H9 (cell line): ENCODE data around the gene CDC5L. TPM values are rescaled to one million over a fixed set of nuclear protein-coding genes. Genes with fewer than 3 reads are reported as not detected.

Source experiments
- DNase-seq: peaks from one replicate; pipeline ENCODE4 v3.0.0-alpha.2; 2017
- H2AFZ ChIP-seq: one replicate; pipeline ENCODE4 v1.6.1; 2013; ENCODE audit warnings: mild to moderate bottlenecking, low read length, control low read depth, moderate library complexity
- H2AK5ac ChIP-seq: 2 replicates; pipeline ENCODE4 v1.6.1; 2013; ENCODE audit warnings: low read length, control low read depth, mixed read lengths; ENCODE audit not compliant: insufficient read length
- H2BK120ac ChIP-seq: one replicate; pipeline ENCODE4 v1.6.1; 2013; ENCODE audit warnings: low read depth, mild to moderate bottlenecking, low read length, control low read depth, inconsistent platforms; ENCODE audit not compliant: poor library complexity, severe bottlenecking
- H2BK12ac ChIP-seq: 2 replicates; pipeline ENCODE4 v1.6.1; 2013; ENCODE audit warnings: low read length, control low read depth, mixed read lengths, low read depth; ENCODE audit not compliant: insufficient read length
- H2BK15ac ChIP-seq: 2 replicates; pipeline ENCODE4 v1.6.1; 2013; ENCODE audit warnings: low read depth, low read length, control low read depth
- H2BK20ac ChIP-seq: one replicate; pipeline ENCODE4 v1.6.1; 2013; ENCODE audit warnings: low read depth, mild to moderate bottlenecking, low read length, control low read depth, inconsistent platforms; ENCODE audit not compliant: poor library complexity, severe bottlenecking
- H2BK5ac ChIP-seq: 2 replicates; pipeline ENCODE4 v1.6.1; 2013; ENCODE audit warnings: low read length, control low read depth, mixed read lengths; ENCODE audit not compliant: insufficient read length
- H3K14ac ChIP-seq: 2 replicates; pipeline ENCODE4 v1.6.1; 2013; ENCODE audit warnings: low read length, control low read depth; ENCODE audit not compliant: insufficient read depth
- H3K18ac ChIP-seq: 2 replicates; pipeline ENCODE4 v1.6.1; 2013; ENCODE audit warnings: low read depth, mild to moderate bottlenecking, mixed read lengths, low read length, control low read depth; ENCODE audit not compliant: insufficient read length
- H3K23ac ChIP-seq: 2 replicates; pipeline ENCODE4 v1.6.1; 2013; ENCODE audit warnings: low read length, control low read depth, mixed read lengths, low read depth; ENCODE audit not compliant: insufficient read length
- H3K23me2 ChIP-seq: 2 replicates; pipeline ENCODE4 v1.6.1; 2013; ENCODE audit warnings: low read depth, mild to moderate bottlenecking, mixed read lengths, low read length, control low read depth; ENCODE audit not compliant: insufficient read length, poor library complexity, severe bottlenecking
- H3K27ac ChIP-seq: 2 replicates; pipeline ENCODE4 v1.5.1; 2013; ENCODE audit warnings: low read length, control low read depth, mixed read lengths, low read depth; ENCODE audit not compliant: insufficient read length
- H3K27me3 ChIP-seq: 2 replicates; pipeline ENCODE4 v1.6.1; 2013; ENCODE audit warnings: low read length, control low read depth, inconsistent platforms; ENCODE audit not compliant: insufficient read depth
- H3K4ac ChIP-seq: 2 replicates; pipeline ENCODE4 v1.6.1; 2013; ENCODE audit warnings: low read depth, mild to moderate bottlenecking, control low read depth, inconsistent platforms, low read length, moderate library complexity
- H3K4me1 ChIP-seq: 2 replicates; pipeline ENCODE4 v1.6.1; 2013; ENCODE audit warnings: low read length, control low read depth, inconsistent platforms; ENCODE audit not compliant: insufficient read depth
- H3K4me2 ChIP-seq: 2 replicates; pipeline ENCODE4 v1.6.1; 2013; ENCODE audit warnings: low read length, control low read depth, mixed read lengths; ENCODE audit not compliant: insufficient read length, insufficient read depth
- H3K56ac ChIP-seq: 2 replicates; pipeline ENCODE4 v1.6.1; 2013; ENCODE audit warnings: low read depth, mild to moderate bottlenecking, mixed read lengths, low read length, control low read depth; ENCODE audit not compliant: insufficient read length
- H3K79me1 ChIP-seq: 2 replicates; pipeline ENCODE4 v1.6.1; 2013; ENCODE audit warnings: low read depth, mild to moderate bottlenecking, moderate library complexity, low read length, control low read depth, inconsistent platforms; ENCODE audit not compliant: insufficient read depth, poor library complexity, severe bottlenecking
- H3K79me2 ChIP-seq: 2 replicates; pipeline ENCODE4 v1.6.1; 2013; ENCODE audit warnings: low read length, control low read depth, inconsistent platforms; ENCODE audit not compliant: insufficient read depth
- H3K9ac ChIP-seq: 2 replicates; pipeline ENCODE4 v1.6.1; 2013; ENCODE audit warnings: low read length, control low read depth, mixed read lengths; ENCODE audit not compliant: insufficient read length; ENCODE audit errors: extremely low read depth
- H3K9me3 ChIP-seq: one replicate; pipeline ENCODE4 v1.6.1; 2013; ENCODE audit warnings: low read depth, low read length, inconsistent platforms; ENCODE audit not compliant: control insufficient read depth
- H3T11ph ChIP-seq: one replicate; pipeline ENCODE4 v1.6.1; 2013; ENCODE audit warnings: mild to moderate bottlenecking, low read length, control low read depth, inconsistent platforms
- H4K20me1 ChIP-seq: one replicate; pipeline ENCODE4 v1.6.1; 2013; ENCODE audit not compliant: control insufficient read depth, insufficient read length, insufficient read depth
- H4K5ac ChIP-seq: 2 replicates; pipeline ENCODE4 v1.6.1; 2013; ENCODE audit warnings: low read depth, mild to moderate bottlenecking, mixed read lengths, low read length, control low read depth; ENCODE audit not compliant: insufficient read length
- H4K8ac ChIP-seq: replicated peaks from 2 replicates; pipeline ENCODE4 v1.6.1; 2013; ENCODE audit warnings: low read length, control low read depth, mixed read lengths, low read depth; ENCODE audit not compliant: insufficient read length
- H4K91ac ChIP-seq: 2 replicates; pipeline ENCODE4 v1.6.1; 2013; ENCODE audit warnings: low read depth, mild to moderate bottlenecking, moderate library complexity, mixed read lengths, low read length, control low read depth; ENCODE audit not compliant: insufficient read length
- H3K27ac Mint-ChIP-seq, 3 experiments: 2 replicates in 2 of 3; 3 replicates in 1 of 3; pipeline ENCODE4 v1.8.0; 2020 to 2021; ENCODE audit warnings: mixed read lengths in 3 of 3, mild to moderate bottlenecking in 1 of 3, moderate library complexity in 1 of 3
- H3K27me3 Mint-ChIP-seq: 2 replicates; pipeline ENCODE4 v1.8.0; 2021; ENCODE audit warnings: low read depth, mild to moderate bottlenecking, moderate library complexity, mixed read lengths
- H3K36me3 Mint-ChIP-seq, 3 experiments: 2 replicates in 2 of 3; 3 replicates in 1 of 3; pipeline ENCODE4 v1.8.0; 2020 to 2021; ENCODE audit warnings: low read depth in 3 of 3, mixed read lengths in 3 of 3; ENCODE audit not compliant: insufficient read depth in 1 of 3
- H3K4me1 Mint-ChIP-seq, 2 experiments: 2 replicates each; pipeline ENCODE4 v1.8.0; 2020; ENCODE audit warnings: mixed read lengths in 2 of 2
- H3K4me3 Mint-ChIP-seq, 2 experiments: 2 replicates in 1 of 2; 3 replicates in 1 of 2; pipeline ENCODE4 v1.8.0; 2020 to 2021; ENCODE audit warnings: mild to moderate bottlenecking in 2 of 2, mixed read lengths in 2 of 2, moderate library complexity in 1 of 2
- H3K9me3 Mint-ChIP-seq, 2 experiments: 2 replicates in 1 of 2; 3 replicates in 1 of 2; pipeline ENCODE4 v1.8.0; 2020; ENCODE audit warnings: mild to moderate bottlenecking in 2 of 2, mixed read lengths in 2 of 2, moderate library complexity in 1 of 2
- total RNA-seq: library from RNA; stranded (reverse); gene quantifications from 2 replicates; pipeline ENCODE4 v1.2.1, GENCODE V29; 2021
- TF ChIP-seq, protein P1 (sequence below): fragments of 200-600 bp; sonication (generic); conservative IDR thresholded peaks from 3 replicates; pipeline ENCODE4 v1.8.0; 2021; ENCODE audit warnings: antibody characterized with exemption, mild to moderate bottlenecking

The CDC5L gene
- total RNA-seq, 1 experiment from 2014 or later: 34.3 TPM

DNA sequence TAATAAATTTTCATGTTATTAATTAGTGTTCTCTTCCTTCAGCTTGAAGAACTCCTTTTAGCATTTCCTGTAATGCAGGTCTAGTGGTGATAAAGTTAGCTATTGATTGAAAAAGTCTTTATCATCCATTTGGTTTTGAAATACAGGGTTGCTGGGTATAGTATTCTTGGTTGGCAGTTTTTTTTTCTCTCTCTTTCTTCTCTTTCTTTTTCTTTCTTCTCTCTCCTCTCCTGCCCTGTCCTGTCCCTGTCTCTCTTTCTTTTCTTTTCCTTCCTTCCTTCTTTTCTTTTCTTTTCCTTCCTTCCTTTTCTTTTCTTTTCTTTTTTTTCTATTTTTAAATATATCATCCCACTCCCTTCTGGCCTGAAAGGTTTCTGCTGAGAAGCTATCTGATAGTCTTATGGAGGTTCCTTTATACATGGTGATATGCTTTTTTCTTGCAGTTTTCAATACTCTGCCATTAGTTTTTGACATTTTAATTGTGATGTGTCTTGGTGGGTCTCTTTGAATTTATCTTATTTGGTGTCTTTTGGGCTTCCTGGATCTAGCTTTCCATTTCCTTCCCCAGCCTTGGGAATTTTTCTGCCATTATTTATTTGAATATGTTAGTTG is 55.4 kb downstream of the CDC5L start:
- no peak overlapping the region for H2AFZ ChIP-seq
- H2AK5ac ChIP-seq: no peak overlapping the region
- no peak overlapping the region for H3K4ac ChIP-seq
- no peak overlapping the region for H4K5ac ChIP-seq
- TF ChIP-seq, protein P1, sequence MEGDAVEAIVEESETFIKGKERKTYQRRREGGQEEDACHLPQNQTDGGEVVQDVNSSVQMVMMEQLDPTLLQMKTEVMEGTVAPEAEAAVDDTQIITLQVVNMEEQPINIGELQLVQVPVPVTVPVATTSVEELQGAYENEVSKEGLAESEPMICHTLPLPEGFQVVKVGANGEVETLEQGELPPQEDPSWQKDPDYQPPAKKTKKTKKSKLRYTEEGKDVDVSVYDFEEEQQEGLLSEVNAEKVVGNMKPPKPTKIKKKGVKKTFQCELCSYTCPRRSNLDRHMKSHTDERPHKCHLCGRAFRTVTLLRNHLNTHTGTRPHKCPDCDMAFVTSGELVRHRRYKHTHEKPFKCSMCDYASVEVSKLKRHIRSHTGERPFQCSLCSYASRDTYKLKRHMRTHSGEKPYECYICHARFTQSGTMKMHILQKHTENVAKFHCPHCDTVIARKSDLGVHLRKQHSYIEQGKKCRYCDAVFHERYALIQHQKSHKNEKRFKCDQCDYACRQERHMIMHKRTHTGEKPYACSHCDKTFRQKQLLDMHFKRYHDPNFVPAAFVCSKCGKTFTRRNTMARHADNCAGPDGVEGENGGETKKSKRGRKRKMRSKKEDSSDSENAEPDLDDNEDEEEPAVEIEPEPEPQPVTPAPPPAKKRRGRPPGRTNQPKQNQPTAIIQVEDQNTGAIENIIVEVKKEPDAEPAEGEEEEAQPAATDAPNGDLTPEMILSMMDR: no peak
- H2BK12ac ChIP-seq: no peak overlapping the region
- H4K20me1 ChIP-seq: no peaks in the 10 kb centered on the region
- H3K9me3 ChIP-seq: no peaks in the 10 kb centered on the region
- H3T11ph ChIP-seq: no peak overlapping the region
- no peak overlapping the region for H4K91ac ChIP-seq
- no peak overlapping the region for H3K4me2 ChIP-seq
- no peak overlapping the region for H3K27ac ChIP-seq
- no peak overlapping the region for H2BK5ac ChIP-seq
- H3K27me3 Mint-ChIP-seq: no peaks in the 10 kb centered on the region
- H3K36me3 Mint-ChIP-seq: peaks cover 21 to 64% (median 39%) of the 10 kb centered on the region in 3 experiments
- no peaks in the 10 kb centered on the region for H3K4me1 ChIP-seq
- H3K79me2 ChIP-seq: no peaks in the 10 kb centered on the region
- no peak for DNase-seq
- no peak overlapping the region for H3K9ac ChIP-seq
- no peak overlapping the region for H3K56ac ChIP-seq
- H2BK20ac ChIP-seq: no peak overlapping the region
- peak overlapping the region in 1 of 3 experiments; percentile 16; a peak in 1 of 7 replicates for H3K27ac Mint-ChIP-seq
- H3K27me3 ChIP-seq: no peaks in the 10 kb centered on the region
- no peak overlapping the region for H3K4me3 Mint-ChIP-seq
- no peak overlapping the region for H3K18ac ChIP-seq
- peaks cover 5% of the 10 kb centered on the region for H3K79me1 ChIP-seq
- no peak overlapping the region for H3K14ac ChIP-seq
- no peak overlapping the region for H2BK15ac ChIP-seq
- no peak overlapping the region for H4K8ac ChIP-seq
- H3K23ac ChIP-seq: no peak overlapping the region
- no peak overlapping the region for H2BK120ac ChIP-seq
- H3K9me3 Mint-ChIP-seq: peaks cover 15 to 16% of the 10 kb centered on the region in 2 experiments
- H3K23me2 ChIP-seq: no peaks in the 10 kb centered on the region
- H3K4me1 Mint-ChIP-seq: no peaks in the 10 kb centered on the region
